ENCODE data around the gene ATP5F1C. TPM values are rescaled to one million over a fixed set of nuclear protein-coding genes. Genes with fewer than 3 reads are reported as not detected.
"Not testable (repeated sequence)": the region's sequence is repeated elsewhere in the genome, so short reads cannot be mapped to it uniquely, and the experiment has no call there.

ATP5F1C gene
- total RNA-seq, 1 donor, result 209 TPM

GRCh38 chr10:7811000-7811399 is 23.0 kb downstream of the ATP5F1C start:
- no peak overlapping the region for H3K4me2 ChIP-seq (ENCODE audit: insufficient read depth, low read length)
- no peaks in the 10 kb centered on the region for H3K4me1 ChIP-seq (ENCODE audit: insufficient read depth, low read length)
- peaks cover 22% of the 10 kb centered on the region for H3K36me3 ChIP-seq (ENCODE audit: insufficient read depth, low read length)
- H2AFZ ChIP-seq (ENCODE audit: low read length), result no peak overlapping the region
- H3K27me3 ChIP-seq (ENCODE audit: insufficient read depth, low read length), result peaks cover 4% of the 10 kb centered on the region
- H3K9me3 ChIP-seq (ENCODE audit: low read depth, low read length), result no peaks in the 10 kb centered on the region
- H3K79me2 ChIP-seq (ENCODE audit: insufficient read depth, low read length), result no peaks in the 10 kb centered on the region
- DNase-seq (ENCODE audit: insufficient read length, low spot score, missing footprints), result no peak
- no peak overlapping the region for H3K27ac ChIP-seq (ENCODE audit: low read depth, low read length)
- no peak for TF ChIP-seq CTCF (IDR thresholded peaks at IDR 0.05; ENCODE audit: extremely low read depth, low read depth, low read length)
- no peak overlapping the region for H3K4me3 ChIP-seq (ENCODE audit: insufficient read depth, low read length)
- peaks cover under 1% of the 10 kb centered on the region for H4K20me1 ChIP-seq (ENCODE audit: insufficient read depth, low read length)

GRCh38 chr10:7811743-7812142 is 23.8 kb downstream of the ATP5F1C start:
- not testable (repeated sequence) for H3K4me2 ChIP-seq (ENCODE audit: insufficient read depth, low read length); H3K79me2 ChIP-seq (ENCODE audit: insufficient read depth, low read length); H3K4me3 ChIP-seq (ENCODE audit: insufficient read depth, low read length); H3K9me3 ChIP-seq (ENCODE audit: low read depth, low read length); H3K27ac ChIP-seq (ENCODE audit: low read depth, low read length); H4K20me1 ChIP-seq (ENCODE audit: insufficient read depth, low read length); H2AFZ ChIP-seq (ENCODE audit: low read length); DNase-seq (ENCODE audit: insufficient read length, low spot score, missing footprints); H3K27me3 ChIP-seq (ENCODE audit: insufficient read depth, low read length); H3K4me1 ChIP-seq (ENCODE audit: insufficient read depth, low read length)
- peaks cover 20% of the 10 kb centered on the region for H3K36me3 ChIP-seq (ENCODE audit: insufficient read depth, low read length)

- peaks cover 7% of the 10 kb centered on the region for H3K27me3 ChIP-seq (ENCODE audit: insufficient read depth, low read length)
Observed at GRCh38 chr10:7813481-7813880, 25.5 kb downstream of the ATP5F1C start.

GRCh38 chr10:7817576-7817975 is 29.6 kb downstream of the ATP5F1C start:
- H3K36me3 ChIP-seq (ENCODE audit: insufficient read depth, low read length), result peaks cover 9% of the 10 kb centered on the region
- no peak for DNase-seq (ENCODE audit: insufficient read length, low spot score, missing footprints)
- H2AFZ ChIP-seq (ENCODE audit: low read length), result peak overlapping the region; percentile 99
- TF ChIP-seq CTCF (IDR thresholded peaks at IDR 0.05; ENCODE audit: extremely low read depth, low read depth, low read length), result no peak
- no peak overlapping the region for H3K27ac ChIP-seq (ENCODE audit: low read depth, low read length)
- H3K79me2 ChIP-seq (ENCODE audit: insufficient read depth, low read length), result peaks cover 31% of the 10 kb centered on the region
- peak overlapping the region; percentile 99 for H3K4me3 ChIP-seq (ENCODE audit: insufficient read depth, low read length)
- H3K4me2 ChIP-seq (ENCODE audit: insufficient read depth, low read length), result peak overlapping the region; percentile 94
- no peaks in the 10 kb centered on the region for H4K20me1 ChIP-seq (ENCODE audit: insufficient read depth, low read length)
- peaks cover 7% of the 10 kb centered on the region for H3K4me1 ChIP-seq (ENCODE audit: insufficient read depth, low read length)
- peaks cover 7% of the 10 kb centered on the region for H3K27me3 ChIP-seq (ENCODE audit: insufficient read depth, low read length)
- H3K9me3 ChIP-seq (ENCODE audit: low read depth, low read length), result no peaks in the 10 kb centered on the region

More at GRCh38 chr10:7813481-7813880, 25.5 kb downstream of the ATP5F1C start:
- H3K27ac ChIP-seq (ENCODE audit: low read depth, low read length), result no peak overlapping the region
- peaks cover 3% of the 10 kb centered on the region for H3K36me3 ChIP-seq (ENCODE audit: insufficient read depth, low read length)
- no peak for DNase-seq (ENCODE audit: insufficient read length, low spot score, missing footprints)
- no peak overlapping the region for H2AFZ ChIP-seq (ENCODE audit: low read length)
- H4K20me1 ChIP-seq (ENCODE audit: insufficient read depth, low read length), result no peaks in the 10 kb centered on the region
- peaks cover 2% of the 10 kb centered on the region for H3K79me2 ChIP-seq (ENCODE audit: insufficient read depth, low read length)
- TF ChIP-seq CTCF (IDR thresholded peaks at IDR 0.05; ENCODE audit: extremely low read depth, low read depth, low read length), result peak; percentile 11
- H3K4me2 ChIP-seq (ENCODE audit: insufficient read depth, low read length), result no peak overlapping the region
- H3K9me3 ChIP-seq (ENCODE audit: low read depth, low read length), result no peaks in the 10 kb centered on the region
- no peaks in the 10 kb centered on the region for H3K4me1 ChIP-seq (ENCODE audit: insufficient read depth, low read length)
- no peak overlapping the region for H3K4me3 ChIP-seq (ENCODE audit: insufficient read depth, low read length)
